ENCODE results near the gene MAP2K5. TPM values are rescaled to one million over a fixed set of nuclear protein-coding genes. Genes with fewer than 3 reads are reported as not detected.
A peak's percentile ranks its signal among the peaks of the same experiment; 100 is the strongest.

MAP2K5 gene
- total and polyA plus RNA-seq, 10 of the 15 experiments (the other 5 are each of a cell fraction or from before 2014, with no cell fraction given): 1.3 to 19.4 (median 9.6) TPM

DNA sequence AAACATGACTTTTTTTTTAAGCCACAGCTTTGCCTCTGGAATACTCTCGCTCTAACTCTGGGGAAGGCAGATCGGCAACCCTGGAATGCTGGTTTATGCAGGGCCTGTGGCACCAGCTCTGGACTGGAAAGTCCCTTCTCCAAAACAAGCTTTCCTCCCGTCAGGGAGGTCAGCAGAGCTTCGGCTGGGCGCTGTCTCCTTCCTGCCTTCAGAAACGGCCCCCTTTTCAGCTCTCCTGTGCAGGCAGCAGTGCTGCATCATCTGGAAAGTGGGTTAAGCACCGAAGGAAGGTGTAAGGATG, 240.1 kb downstream of the MAP2K5 start:
- no peak overlapping the region for H3K4me3 ChIP-seq
- no peaks in the 10 kb centered on the region for H3K79me2 ChIP-seq (ENCODE audit: control insufficient read depth, insufficient read depth, low read length)
- ATAC-seq (no peak), DNase-seq (ENCODE audit: low read depth, low spot score) (no peak), FAIRE-seq (no peak)
- ChIA-PET POLR2A (interaction anchor here (1.1 kb wide), 1 partner anchor 38 kb away, joined by 4 read pairs; no protein-coding TSS in a partner anchor), CTCF (interaction anchor here (0.5 to 5.6 kb wide), 12 partner anchors 10 to 836 kb away, joined by 3 to 52 read pairs (median 6); partner anchors contain the start of gene C15orf61), SMC1A (ENCODE audit: uncharacterized antibody, unreplicated experiment) (interaction anchor here (1.3 to 8.3 kb wide), 7 partner anchors 11 to 281 kb away, joined by 3 to 50 read pairs (median 14); no protein-coding TSS in a partner anchor), RAD21 (ENCODE audit: unreplicated experiment) (interaction anchor here (0.9 to 3.3 kb wide), 6 partner anchors 38 to 325 kb away, joined by 3 to 22 read pairs (median 8); no protein-coding TSS in a partner anchor)
- no peaks in the 10 kb centered on the region for H3K9me3 ChIP-seq (replicated peaks; ENCODE audit: control insufficient read depth, insufficient read depth, low read length)
- no peaks in the 10 kb centered on the region for H3K36me3 ChIP-seq (ENCODE audit: control insufficient read depth in 2 of 2, insufficient read depth in 2 of 2, low read length in 1 of 2)
- BruUV-seq (replicated peaks): no TSS peak
- TF ChIP-seq USF2 (IDR thresholded peaks at IDR 0.05; ENCODE audit: borderline replicate concordance, low read depth, low read length) (no peak), HCFC1 (IDR thresholded peaks at IDR 0.05; ENCODE audit: low read length) (no peak), MYB (IDR thresholded peaks at IDR 0.05; ENCODE audit: borderline replicate concordance, low read depth, low read length) (no peak), MEF2B (IDR thresholded peaks at IDR 0.05; ENCODE audit: partially characterized antibody, poor library complexity, severe bottlenecking) (no peak), ZNF217 (IDR thresholded peaks at IDR 0.05) (no peak), CREB1 (IDR thresholded peaks at IDR 0.05; ENCODE audit: low read depth) (no peak), SMAD1 (IDR thresholded peaks at IDR 0.05; ENCODE audit: low read depth, partially characterized antibody) (no peak), ZNF207 (IDR thresholded peaks at IDR 0.05; ENCODE audit: borderline replicate concordance) (no peak), SP1 (IDR thresholded peaks at IDR 0.05; ENCODE audit: low read depth, low read length) (no peak), ZNF592 (IDR thresholded peaks at IDR 0.05) (no peak), NR2C2 (IDR thresholded peaks at IDR 0.05; ENCODE audit: borderline replicate concordance, control insufficient read depth, insufficient read length, low read depth) (no peak)
- TF ChIP-seq, protein P1, sequence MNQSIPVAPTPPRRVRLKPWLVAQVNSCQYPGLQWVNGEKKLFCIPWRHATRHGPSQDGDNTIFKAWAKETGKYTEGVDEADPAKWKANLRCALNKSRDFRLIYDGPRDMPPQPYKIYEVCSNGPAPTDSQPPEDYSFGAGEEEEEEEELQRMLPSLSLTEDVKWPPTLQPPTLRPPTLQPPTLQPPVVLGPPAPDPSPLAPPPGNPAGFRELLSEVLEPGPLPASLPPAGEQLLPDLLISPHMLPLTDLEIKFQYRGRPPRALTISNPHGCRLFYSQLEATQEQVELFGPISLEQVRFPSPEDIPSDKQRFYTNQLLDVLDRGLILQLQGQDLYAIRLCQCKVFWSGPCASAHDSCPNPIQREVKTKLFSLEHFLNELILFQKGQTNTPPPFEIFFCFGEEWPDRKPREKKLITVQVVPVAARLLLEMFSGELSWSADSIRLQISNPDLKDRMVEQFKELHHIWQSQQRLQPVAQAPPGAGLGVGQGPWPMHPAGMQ (IDR thresholded peaks at IDR 0.05; ENCODE audit: borderline replicate concordance): no peak
- 60% methylated on average over 7 of the region's 7 CpGs for WGBS (ENCODE audit: insufficient coverage, insufficient replicate concordance, low lambda C conversion rate, missing lambda C conversion rate)
- no peaks in the 10 kb centered on the region for H4K20me1 ChIP-seq (ENCODE audit: control insufficient read depth, insufficient read depth)
- intact Hi-C loops (cut with micrococcal nuclease; ENCODE audit: unreplicated experiment) (no loop called here), in situ Hi-C loops (cut with MboI) (no loop called here)
- H2AFZ ChIP-seq (ENCODE audit: control insufficient read depth, low read depth, low read length): no peak overlapping the region
- no peaks in the 10 kb centered on the region for H3K27me3 ChIP-seq (replicated peaks in 1 of 2; ENCODE audit: control insufficient read depth in 2 of 2, insufficient read depth in 2 of 2, low read length in 1 of 2)
- no peak overlapping the region for H3K9ac ChIP-seq (ENCODE audit: control insufficient read depth, insufficient read depth, low read length)
- peaks cover 33% of the 10 kb centered on the region for H3K4me1 ChIP-seq (ENCODE audit: control insufficient read depth, insufficient read depth, low read length)
- peak overlapping the region; percentile 9; the same call in 1 of the 2 replicates for H3K4me2 ChIP-seq (ENCODE audit: control insufficient read depth, insufficient read depth)
- H3K27ac ChIP-seq (ENCODE audit: control insufficient read depth, insufficient read depth): no peak overlapping the region

Data from GM12878 (cell line).